Measurements from ENCODE around the gene NABP1. TPM values are rescaled to one million over a fixed set of nuclear protein-coding genes. Genes with fewer than 3 reads are reported as not detected.

The NABP1 gene
- total RNA-seq, 4 donors from 2014 or later = 31.4 to 273 (median 211) TPM

GRCh38 chr2:191687867-191688266, 9.9 kb downstream of the NABP1 start:
- H3K36me3 ChIP-seq = peaks cover 0 to 41% (median 0%) of the 10 kb centered on the region in 3 donors
- no peak for TF ChIP-seq POLR2A (IDR thresholded peaks at IDR 0.05)
- TF ChIP-seq CTCF (IDR thresholded peaks at IDR 0.05) = no peak
- DNase-seq = no peak

GRCh38 chr2:191688934-191689695, 11.2 kb downstream of the NABP1 start:
- H3K27ac ChIP-seq = peak overlapping the region in 2 of 4 donors; percentile 14 to 28

More at GRCh38 chr2:191687867-191688266, 9.9 kb downstream of the NABP1 start:
- H3K4me1 ChIP-seq = peaks cover 0 to 27% (median 2%) of the 10 kb centered on the region in 4 donors
- H3K27ac ChIP-seq = peak overlapping the region in 1 of 4 donors; percentile 4
- H3K9me3 ChIP-seq = no peaks in the 10 kb centered on the region
- H3K4me3 ChIP-seq = no peak overlapping the region
- no peaks in the 10 kb centered on the region for H3K27me3 ChIP-seq

GRCh38 chr2:191690327-191690726, 12.4 kb downstream of the NABP1 start:
- Histone ChIP-seq H3K4me3 (no peak overlapping the region), H3K9me3 (no peaks in the 10 kb centered on the region), H3K27me3 (no peaks in the 10 kb centered on the region), H3K36me3 (peaks cover 0 to 18% (median 0%) of the 10 kb centered on the region in 3 donors), H3K4me1 (peaks cover 0 to 27% (median 2%) of the 10 kb centered on the region in 4 donors), H3K27ac (peak overlapping the region in 1 of 4 donors; percentile 19)
- DNase-seq = no peak
- no peak for TF ChIP-seq CTCF (IDR thresholded peaks at IDR 0.05)
- TF ChIP-seq POLR2A (IDR thresholded peaks at IDR 0.05) = no peak

More at GRCh38 chr2:191688934-191689695, 11.2 kb downstream of the NABP1 start:
- no peaks in the 10 kb centered on the region for H3K9me3 ChIP-seq
- H3K4me3 ChIP-seq = no peak overlapping the region
- peaks cover 0 to 27% (median 2%) of the 10 kb centered on the region in 4 donors for H3K4me1 ChIP-seq
- H3K27me3 ChIP-seq = no peaks in the 10 kb centered on the region
- TF ChIP-seq CTCF (IDR thresholded peaks at IDR 0.05) = no peak
- TF ChIP-seq POLR2A (IDR thresholded peaks at IDR 0.05) = no peak
- peaks cover 0 to 29% (median 0%) of the 10 kb centered on the region in 3 donors for H3K36me3 ChIP-seq
- DNase-seq = no peak

- TF ChIP-seq CTCF (IDR thresholded peaks at IDR 0.05) (peak; percentile 69 to 96 (median 83)), POLR2A (IDR thresholded peaks at IDR 0.05) (peak in 1 of 2 donors; percentile 14)
- Histone ChIP-seq H3K4me3 (no peak overlapping the region), H3K27me3 (no peaks in the 10 kb centered on the region), H3K9me3 (no peaks in the 10 kb centered on the region), H3K27ac (peak overlapping the region in 1 of 4 donors; percentile 19), H3K4me1 (peaks cover 0 to 27% (median 2%) of the 10 kb centered on the region in 4 donors), H3K36me3 (peaks cover 0 to 10% (median 0%) of the 10 kb centered on the region in 3 donors)
- DNase-seq = peak in 2 of 3 donors; percentile 51 to 78
Observed at GRCh38 chr2:191691016-191691735, 13.2 kb downstream of the NABP1 start.

GRCh38 chr2:191691898-191692297, 14.0 kb downstream of the NABP1 start:
- peaks cover 0 to 2% (median 0%) of the 10 kb centered on the region in 3 donors for H3K36me3 ChIP-seq
- no peak overlapping the region for H3K4me3 ChIP-seq
- no peaks in the 10 kb centered on the region for H3K9me3 ChIP-seq
- DNase-seq = no peak
- no peak for TF ChIP-seq CTCF (IDR thresholded peaks at IDR 0.05)
- TF ChIP-seq POLR2A (IDR thresholded peaks at IDR 0.05) = peak in 1 of 2 donors; percentile 7
- H3K27me3 ChIP-seq = no peaks in the 10 kb centered on the region
- H3K4me1 ChIP-seq = peaks cover 0 to 27% (median 2%) of the 10 kb centered on the region in 4 donors
- no peak overlapping the region for H3K27ac ChIP-seq

All from Peyer's patch (tissue), 4 donors.